T follicular helper cell (primary cell): ENCODE measurements around the gene XKR3.
"Not testable (repeated sequence)": the region's sequence is repeated elsewhere in the genome, so short reads cannot be mapped to it uniquely, and the experiment has no call there.

Experiments
- DNase-seq: peaks from one replicate; pipeline ENCODE4 v3.0.0-alpha.2; 2020; ENCODE audit warnings: low read depth
- total RNA-seq, 2 experiments: gene quantifications; one replicate each; lab custom pipeline; 2026; lab: John Stamatoyannopoulos, UW

The XKR3 gene
- total RNA-seq: 0 to 0.12 reads per million in 2 experiments

DNA sequence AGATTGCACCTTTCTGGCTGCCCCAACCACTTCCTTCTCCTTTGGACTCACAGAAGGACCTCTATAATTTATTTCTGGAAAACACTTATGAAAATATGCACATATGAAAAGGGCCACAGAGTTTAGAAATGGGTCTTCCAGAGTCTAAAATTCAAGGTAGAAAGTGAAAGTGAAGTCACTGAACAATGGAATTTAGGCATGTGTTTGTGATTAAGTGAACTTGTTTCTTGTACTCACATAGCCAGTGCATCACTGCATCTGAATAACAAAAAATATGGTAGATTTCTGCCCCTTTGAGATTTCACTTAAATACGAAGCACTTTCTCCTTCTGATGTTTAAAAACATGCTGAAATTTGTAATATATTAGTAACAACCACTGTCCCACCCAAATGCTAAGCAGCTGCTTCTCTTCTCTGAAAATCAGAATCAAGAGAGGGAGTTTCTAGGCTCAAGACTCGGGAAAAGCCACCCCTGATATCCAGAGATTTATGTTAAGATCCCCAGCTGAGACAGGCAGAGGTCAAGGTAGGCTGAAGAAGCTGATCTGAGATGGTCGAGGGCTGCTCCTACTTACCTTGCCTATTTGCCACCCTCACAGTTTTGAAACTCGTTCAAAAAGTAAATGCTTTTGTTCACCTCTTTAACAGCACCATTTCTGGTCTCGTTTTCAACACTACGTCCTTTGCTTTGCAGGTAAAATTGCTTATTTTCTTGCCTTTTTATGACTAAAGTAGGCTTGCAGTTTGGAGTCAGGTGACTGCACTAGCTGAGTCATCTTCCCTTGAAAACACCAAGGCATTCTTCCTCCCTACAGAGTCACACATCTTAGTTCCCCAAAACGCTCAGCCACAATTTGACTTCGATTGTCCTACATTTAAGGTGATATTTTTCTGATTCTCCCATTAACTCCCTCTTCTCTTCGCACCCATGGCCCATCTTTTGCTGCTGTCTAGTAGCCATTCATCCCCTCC is at the start of gene XKR3:
XKR3 (minus strand) TSS at position 696 of the 972 bp plus-strand sequence. CDS start 17,338 bp downstream, outside the sequence.
- DNase-seq: no peak

DNA sequence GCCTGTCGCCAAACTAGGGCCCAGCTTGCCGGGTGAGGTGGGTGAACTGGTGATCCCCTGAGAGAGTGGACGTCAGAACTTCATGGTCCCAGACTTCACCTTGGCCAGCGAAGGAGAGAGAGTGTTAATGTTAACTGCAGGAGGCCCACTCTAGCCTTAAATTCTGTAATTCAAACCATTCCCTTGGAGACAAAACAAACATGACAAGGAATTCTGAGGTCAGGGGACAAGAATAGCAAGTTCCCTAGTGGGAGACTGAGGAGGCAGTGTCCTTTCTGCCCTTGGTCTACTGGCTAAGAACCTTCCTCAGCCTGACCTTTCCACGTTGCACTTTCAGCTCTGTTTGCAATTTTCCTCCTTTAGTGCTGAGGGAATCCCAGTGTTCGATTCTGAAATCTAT is 44.4 kb upstream of the XKR3 start:
- not testable (repeated sequence) for DNase-seq

DNA sequence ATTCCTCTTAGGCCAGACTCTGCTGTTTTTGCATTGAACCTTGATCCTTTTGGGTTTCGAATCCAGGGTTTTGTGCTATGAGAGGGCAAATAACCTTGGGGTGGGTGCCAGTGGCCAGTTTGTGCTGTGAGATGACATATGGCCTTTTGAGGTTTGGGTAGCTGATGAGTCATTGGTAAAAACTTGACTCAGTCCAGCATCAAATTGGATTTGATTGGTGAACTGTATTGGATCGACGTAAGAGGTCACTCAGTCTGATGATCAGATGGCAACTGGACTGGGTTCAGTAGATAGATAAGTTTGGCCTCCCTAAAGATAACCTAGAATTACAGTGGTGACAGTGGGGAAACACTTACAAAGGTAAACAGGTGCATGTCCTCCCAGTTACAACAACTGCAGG is 41.0 kb upstream of the XKR3 start:
- DNase-seq: no peak

DNA sequence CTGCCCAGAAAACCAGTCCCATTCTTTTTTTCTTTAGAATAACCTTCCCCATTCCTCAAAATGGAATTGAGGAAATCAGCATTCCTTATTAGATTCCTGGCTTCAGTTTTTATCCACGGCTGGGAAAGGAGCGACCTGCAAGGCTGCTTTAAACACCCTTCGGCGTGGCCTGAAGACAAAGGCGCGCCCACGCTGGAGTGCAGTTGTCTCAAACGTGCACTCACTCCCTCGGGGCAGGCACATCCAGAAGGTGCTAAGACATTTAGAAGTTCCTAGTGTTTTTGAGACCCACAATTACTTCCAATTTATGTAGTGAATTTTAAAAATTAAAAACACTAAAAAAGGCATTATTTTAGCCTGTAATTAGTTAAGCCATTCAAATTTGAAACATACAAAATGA is 31.6 kb upstream of the XKR3 start:
- not testable (repeated sequence) for DNase-seq

DNA sequence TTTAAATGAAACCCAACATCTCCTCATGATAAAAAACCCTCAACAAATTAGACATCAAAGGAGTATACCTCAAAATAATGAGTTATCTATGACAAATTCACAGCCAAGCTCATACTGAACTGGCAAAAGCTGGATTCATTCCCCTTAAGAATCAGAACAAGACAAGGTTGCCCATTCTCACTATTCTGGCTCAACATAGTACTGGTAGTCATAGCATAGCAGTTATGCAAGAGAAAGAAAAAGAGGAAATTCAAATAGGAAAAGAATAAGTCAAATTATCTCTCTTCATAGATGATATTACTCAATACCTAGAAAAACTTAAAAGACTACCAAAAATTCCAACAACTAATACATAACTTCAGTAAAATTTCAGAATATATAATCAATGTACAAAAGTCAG is 29.4 kb upstream of the XKR3 start:
- DNase-seq: no peak

DNA sequence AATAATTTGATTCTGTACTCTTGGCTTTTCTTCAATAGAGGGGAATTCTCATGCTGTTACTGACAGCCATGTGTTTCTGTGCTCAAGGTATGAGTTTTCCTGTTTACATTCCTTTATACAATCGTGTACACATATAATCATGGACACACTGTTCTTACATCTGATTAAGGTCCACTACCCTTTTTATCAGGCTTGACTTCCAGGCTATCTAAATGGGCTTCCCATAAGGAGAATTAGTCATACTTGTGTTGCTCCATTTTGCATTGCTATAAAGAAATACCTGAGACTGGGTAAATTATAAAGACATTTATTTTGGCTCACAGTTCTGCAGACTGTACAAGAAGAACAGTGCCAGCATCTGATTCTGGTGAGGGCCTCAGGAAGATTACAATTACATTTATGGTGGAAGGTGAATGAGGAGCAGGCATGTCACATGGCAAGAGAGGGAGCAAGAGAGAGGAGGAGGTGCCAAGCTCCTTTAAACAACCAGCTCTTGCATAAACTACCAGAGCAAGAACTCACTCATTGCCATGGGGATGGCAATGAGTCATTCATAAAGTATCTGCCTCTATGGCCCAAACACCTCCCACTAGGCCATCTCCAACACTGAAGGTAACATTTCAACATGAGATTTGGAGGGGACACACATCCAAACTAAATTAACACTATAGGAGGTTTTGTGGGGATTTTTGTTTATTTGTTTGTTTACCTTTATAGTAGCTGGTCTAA is 26.2 kb upstream of the XKR3 start:
- not testable (repeated sequence) for DNase-seq

DNA sequence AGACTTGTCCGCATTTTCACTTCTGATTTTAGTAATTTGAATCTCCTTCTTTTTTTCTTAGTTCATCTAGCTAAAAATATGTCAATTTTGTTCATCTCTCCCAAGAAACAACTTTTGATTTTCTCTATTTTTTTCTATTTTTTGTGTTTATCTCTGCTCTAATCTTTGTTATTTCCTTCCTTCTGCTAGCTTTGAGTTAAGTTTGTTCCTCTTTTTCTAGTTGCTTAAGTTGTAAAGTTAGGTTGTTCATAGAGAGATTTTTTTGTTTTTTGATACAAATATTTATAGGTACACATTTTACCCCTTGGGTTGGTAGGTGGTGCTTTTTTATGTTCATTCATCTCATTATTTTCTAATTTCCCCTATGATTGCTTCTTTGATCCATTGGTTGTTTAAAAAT is 22.1 kb upstream of the XKR3 start:
- no peak for DNase-seq

DNA sequence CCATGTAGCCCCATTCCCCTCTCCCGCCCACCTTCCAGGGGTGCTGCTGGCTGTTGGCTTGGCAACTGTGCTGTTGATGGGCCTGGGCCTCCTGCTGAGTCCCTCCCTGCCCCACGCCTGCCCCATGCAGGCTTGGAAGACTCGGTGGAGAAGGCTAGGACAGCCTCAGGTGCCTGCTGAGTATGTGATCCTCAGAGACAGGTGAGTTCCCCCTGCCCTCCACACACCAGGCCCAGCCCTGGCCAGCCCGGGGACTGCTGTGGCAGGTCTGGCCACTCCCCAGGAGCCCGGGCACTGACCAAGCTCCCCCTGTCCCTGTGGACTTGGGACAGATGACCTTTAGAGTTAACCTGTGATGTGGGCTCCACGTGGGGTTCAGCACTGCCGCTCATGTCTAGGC is 20.7 kb upstream of the XKR3 start:
- no peak for DNase-seq

DNA sequence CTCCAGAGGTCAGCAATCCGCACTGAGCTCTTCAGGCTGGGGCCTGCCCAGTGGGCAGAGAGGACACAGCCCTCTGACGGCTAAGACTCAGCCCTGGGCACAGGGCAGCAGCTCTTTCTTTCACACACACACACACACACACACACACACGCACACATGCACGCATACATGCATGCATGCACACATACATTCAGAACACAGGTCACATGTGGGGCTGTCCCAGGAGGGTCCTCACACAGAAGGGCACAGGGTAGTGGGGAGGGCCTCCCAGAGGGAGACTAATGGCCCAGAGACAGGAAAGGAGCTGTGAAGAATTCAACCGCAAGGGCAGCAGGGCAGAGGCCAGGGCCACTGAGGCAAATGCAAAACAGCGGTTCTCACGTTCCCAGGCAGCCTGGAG is 20.3 kb upstream of the XKR3 start:
- no peak for DNase-seq

DNA sequence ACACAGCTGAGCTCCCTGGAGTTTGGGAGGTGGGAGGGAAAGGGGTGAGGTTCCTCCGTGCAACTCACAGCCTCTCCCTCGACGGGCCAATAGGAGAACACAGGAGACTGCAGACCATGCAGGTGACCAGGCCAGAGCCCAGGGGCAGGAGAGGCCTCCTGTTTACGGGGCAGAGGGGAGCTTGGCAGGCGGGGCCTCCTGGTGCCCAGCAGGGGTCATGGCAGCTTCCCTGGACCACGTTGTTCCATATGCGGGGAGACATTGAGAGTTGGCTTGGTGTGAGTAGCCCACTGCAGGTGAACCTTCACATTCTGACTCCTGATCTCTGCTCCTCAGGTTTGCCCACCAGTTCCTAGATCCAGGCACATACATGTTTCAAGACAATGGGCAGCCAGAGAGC is 19.3 kb upstream of the XKR3 start:
- DNase-seq: no peak

DNA sequence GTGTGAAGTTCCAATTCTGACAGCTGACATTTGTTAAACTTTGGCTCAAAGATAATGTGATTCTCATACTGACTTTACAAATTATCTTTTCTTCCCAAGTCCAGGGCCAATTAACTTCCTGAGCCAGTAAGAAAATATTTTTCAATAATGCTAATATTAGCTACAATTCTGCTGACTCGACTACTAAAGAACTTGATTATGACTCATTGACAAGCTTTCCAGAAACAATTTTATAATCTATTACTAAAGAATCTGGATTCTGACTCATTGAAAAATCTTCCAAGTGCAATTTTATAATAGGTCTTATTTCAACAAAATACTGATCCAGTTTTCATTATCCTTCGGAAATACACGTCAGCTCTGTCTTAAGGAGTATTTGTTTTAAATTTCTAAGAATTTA is 12.9 kb upstream of the XKR3 start:
- DNase-seq: no peak

DNA sequence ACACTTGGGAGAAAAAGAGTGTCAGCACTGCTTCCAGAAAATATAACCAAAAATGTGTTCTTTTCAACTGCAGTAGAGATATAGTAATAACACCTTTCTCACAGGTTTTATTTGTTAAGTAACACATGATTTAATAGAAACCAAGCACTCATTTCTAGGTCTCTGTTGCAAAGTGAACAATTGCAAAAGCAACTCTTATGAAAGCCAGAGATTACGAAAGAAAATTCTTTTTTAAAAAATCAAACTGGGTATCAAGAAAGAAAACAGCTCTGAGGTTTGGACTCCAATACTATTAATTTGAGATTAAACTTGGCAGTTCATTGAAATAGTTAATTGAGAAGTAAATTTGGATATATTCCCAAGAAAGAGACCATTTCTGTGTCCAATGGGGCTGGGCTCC is 9.8 kb upstream of the XKR3 start:
- DNase-seq: no peak

DNA sequence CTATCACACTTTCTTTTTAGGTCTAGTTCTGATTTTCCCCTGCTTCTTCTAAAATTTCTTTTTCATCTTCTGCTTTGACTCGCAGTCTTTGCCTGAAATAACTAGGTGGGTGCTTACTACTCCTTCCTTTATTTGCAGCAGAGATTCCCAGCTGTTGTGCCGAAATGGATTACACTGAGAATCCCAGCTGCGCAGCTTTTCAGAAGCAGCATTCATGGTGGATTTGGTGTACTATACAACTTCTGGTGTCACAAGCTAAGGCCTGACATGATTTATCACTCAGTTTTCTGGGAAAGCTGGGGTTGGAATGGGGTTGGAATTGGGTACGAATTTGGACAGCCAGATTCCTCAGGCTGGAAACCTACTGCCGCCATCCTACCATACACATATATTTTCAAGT is 6.0 kb upstream of the XKR3 start:
- no peak for DNase-seq

DNA sequence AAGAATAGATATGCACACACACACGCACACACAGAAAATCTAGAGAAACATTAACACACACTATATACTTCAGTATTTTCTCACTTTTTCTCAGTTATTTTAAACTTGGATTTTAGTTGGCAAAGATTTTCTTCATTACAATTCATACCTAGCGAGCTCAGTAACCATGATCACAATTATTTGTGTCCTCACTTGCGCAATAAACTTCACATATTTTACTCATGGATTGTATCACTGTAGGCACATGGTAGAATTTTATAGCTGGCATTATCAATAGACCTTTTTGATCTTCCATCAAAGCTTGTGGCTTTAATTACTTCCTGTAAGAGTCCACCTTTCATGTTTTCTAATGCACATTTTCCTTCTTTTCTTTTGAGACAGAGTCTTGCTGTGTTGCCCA is 4.8 kb upstream of the XKR3 start:
- no peak for DNase-seq

DNA sequence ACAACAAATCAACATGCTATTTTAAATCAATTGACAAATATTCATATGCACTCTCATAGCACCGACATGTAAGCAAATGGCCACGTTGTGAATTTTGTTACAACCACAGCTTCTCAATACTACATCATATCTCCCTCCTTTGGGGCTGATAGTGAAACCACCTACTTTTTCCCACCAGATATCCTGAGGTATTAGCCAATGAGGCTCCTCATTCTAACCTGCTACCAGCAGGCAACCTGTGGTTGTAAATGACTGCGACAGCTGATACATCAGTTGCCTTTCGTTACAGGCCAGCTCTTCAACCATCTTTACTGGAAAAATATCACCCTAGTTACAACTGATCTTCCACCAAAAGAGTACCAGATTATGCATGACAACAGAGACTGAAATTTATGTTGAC is 3.7 kb upstream of the XKR3 start:
- no peak for DNase-seq

DNA sequence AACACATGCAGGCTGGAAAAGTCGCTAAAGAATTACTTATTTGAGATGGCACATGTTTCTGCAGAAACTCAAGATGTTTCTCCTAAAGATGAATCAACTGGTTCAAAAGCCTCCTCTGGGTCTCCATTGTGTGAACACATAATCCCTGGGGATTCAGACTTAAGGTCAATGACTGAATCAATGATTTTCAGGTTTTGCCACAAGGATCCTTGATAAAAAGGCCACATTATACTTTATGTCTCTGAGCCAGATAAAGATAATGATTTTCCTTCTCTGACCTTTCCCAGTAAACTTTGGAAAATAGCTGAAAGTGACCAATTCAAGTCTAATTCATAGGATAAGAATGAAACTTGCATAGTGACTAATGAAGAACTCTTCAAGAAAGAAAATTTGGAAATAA is 2.3 kb upstream of the XKR3 start:
- DNase-seq: no peak

DNA sequence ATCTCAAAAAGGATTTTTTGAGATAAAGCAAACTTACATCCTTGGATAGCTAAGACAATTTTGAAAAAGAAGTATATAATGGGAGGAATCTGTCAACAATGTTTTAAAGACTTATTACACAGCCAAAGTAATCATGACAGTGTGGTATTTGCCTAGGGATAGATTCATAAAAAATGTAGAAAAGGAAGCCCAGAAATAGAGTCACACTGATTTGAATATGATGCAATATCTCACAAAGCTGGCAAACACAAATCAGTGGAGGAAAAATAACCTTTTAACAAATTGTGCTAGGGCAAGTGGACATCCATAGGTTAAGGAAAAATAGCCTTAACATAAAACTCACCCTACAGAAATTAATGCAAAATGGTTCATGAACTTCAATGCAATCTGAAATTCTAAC is 6.0 kb downstream of the XKR3 start:
- no peak for DNase-seq

DNA sequence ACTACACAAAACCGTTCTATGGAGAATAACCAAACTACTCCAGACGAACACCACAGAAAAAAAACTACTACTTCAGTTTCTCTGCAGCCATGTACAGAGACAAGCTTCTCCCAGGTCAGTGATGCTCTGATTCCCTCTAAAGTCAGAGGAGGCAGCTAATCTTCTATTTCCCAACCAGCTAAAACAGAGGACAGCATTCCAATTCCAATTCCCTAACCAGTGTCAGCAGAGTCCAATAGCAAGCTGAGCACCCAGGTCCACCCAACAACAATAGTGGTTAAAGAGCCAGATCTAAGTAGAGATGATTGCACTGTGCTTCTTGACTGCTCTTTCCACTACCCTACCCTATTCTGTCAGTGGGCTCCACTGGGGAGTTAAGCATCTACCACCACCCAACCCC is 6.7 kb downstream of the XKR3 start:
- no peak for DNase-seq

DNA sequence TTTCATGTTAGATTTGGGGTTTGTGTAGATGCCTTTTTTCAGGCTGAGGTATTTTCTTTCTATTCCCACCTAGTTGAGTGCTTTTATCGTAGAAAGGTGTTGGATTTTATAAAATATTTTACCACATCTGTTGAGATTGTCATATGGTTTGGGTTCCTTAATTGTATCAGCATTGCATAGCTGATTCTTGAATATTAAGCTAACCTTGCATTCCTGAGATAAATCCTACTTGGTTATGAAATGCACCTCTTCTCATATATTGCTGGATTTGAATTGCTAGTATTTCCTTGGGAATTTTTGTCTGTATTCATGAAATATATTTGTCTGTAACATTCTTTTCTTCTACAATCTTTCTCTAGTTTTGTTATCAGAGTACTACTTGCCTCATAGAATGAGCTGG is 10.1 kb downstream of the XKR3 start:
- DNase-seq: no peak

DNA sequence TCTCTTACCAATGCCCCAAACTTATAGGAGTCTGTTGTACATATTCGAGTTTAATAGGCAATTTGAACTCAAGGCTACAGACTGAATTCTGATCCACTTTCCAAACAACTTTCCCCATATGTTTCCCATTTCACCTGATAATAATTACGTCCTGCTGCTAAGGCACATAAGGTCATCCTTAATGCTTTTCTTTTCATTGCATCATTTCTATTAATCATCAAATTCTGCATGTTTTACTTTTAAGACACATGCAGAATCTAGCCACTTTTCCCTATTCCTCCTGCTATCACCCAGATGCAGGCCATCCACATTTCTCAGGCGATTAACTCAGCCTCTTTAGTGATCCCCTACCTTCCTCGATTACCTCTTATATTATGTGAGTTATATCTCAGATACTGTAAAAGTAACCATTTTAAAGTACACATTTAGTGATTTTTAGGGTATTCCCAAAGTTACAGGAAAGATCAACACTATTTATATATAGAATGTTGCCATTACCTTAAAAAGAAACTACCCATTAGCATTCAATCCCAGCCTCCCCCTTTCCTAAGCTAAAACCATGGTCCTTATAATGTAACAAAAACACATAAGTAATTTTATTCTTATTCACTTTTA is 14.9 kb downstream of the XKR3 start:
- no peak for DNase-seq

DNA sequence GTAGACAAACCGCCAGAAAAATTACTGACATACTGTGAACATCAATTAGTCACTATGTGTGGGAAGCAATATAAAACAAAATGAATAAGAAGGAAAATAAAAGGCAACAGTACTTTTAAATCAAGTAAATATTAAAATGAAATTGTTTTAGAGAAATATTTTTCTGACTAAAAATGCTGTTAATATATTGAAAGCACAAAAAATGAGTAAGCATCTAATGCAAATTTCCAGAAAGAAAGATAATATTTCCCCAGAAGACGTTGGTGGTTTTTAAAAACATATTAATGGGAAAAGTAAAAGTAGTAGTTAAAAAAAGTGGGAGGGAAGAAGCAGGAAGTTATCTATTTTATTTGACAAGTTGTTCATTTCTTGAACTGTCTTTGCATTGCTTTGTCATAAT is 16.5 kb downstream of the XKR3 start:
- no peak for DNase-seq

DNA sequence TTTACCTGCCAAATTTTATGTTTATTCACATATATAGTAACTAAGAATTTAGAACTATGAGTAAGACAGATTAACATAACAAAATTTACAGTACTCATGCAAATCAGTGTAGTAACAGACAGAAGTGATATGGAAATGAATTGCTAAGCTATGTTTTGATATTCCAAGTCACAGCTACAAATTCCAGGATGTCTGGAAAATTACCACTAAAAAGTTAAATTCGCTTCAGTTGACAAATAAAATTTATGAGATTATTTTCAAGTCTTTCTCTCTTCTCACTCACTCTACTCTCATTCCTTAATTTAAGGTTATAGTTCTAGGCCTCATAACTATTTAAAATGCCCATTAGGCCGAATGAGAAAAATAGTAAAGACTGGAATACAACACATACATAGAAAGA is 18.1 kb downstream of the XKR3 start:
- no peak for DNase-seq

DNA sequence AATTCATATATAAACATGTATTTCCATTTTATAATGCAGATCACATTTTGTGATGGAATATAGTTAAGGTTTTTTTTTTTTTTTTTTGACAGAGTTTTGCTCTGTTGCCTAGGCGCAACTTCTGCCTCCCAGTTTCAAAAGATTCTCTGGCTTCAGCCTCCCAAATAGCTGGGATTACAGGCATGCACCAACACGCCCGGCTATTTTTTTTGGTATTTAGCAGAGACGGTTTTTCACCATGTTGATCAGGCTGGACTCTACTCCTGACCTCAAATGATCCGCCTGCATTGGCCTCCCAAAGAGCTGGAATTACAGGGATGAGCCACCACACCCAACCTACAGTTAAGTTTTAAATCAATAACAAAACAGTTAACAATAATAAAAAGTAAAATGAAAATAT is 18.8 kb downstream of the XKR3 start:
- DNase-seq: no peak
